Measurements from ENCODE around the gene CD248.
"Not testable (repeated sequence)": the region's sequence is repeated elsewhere in the genome, so short reads cannot be mapped to it uniquely, and the experiment has no call there.

The CD248 gene

DNA sequence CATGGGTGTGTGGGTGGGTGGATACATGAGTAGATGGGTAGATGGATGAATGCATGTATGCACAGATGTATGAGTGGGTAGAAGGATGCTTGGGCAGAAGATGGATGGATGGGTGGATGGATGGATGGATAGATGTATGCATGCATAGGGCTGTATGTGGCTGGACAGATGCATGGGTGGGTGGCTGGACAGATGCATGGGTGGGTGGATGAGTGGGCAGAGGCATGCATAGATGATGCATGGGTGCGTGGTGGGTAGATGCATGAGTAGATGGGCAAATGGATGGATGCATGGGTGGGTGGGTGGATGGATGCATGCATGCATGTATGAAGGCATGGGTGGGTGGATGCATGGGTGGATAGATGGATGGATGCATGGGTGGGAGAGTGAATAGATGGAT lies 6.8 kb upstream of the CD248 start:
- Histone ChIP-seq H3K4me3 (ENCODE audit: low read depth, low read length) (no peak overlapping the region), H2AFZ (no peak overlapping the region), H3K4me1 (no peaks in the 10 kb centered on the region), H3K79me2 (no peaks in the 10 kb centered on the region), H3K27me3 (ENCODE audit: control insufficient read depth, insufficient read depth, low read length) (no peaks in the 10 kb centered on the region), H3K36me3 (ENCODE audit: control insufficient read depth, insufficient read depth, low read length) (no peaks in the 10 kb centered on the region), H3K4me2 (ENCODE audit: low read length) (no peak overlapping the region), H3K27ac (no peak overlapping the region), H3K9me3 (ENCODE audit: control insufficient read depth, low read length) (no peaks in the 10 kb centered on the region), H3K9ac (no peak overlapping the region)
- TF ChIP-seq, protein P1, sequence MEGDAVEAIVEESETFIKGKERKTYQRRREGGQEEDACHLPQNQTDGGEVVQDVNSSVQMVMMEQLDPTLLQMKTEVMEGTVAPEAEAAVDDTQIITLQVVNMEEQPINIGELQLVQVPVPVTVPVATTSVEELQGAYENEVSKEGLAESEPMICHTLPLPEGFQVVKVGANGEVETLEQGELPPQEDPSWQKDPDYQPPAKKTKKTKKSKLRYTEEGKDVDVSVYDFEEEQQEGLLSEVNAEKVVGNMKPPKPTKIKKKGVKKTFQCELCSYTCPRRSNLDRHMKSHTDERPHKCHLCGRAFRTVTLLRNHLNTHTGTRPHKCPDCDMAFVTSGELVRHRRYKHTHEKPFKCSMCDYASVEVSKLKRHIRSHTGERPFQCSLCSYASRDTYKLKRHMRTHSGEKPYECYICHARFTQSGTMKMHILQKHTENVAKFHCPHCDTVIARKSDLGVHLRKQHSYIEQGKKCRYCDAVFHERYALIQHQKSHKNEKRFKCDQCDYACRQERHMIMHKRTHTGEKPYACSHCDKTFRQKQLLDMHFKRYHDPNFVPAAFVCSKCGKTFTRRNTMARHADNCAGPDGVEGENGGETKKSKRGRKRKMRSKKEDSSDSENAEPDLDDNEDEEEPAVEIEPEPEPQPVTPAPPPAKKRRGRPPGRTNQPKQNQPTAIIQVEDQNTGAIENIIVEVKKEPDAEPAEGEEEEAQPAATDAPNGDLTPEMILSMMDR (IDR thresholded peaks at IDR 0.05): no peak

GRCh38 chr11:66322732-66323427 lies 6.0 kb upstream of the CD248 start:
- TF ChIP-seq, protein P1 (IDR thresholded peaks at IDR 0.05): no peak
- Histone ChIP-seq H3K27me3 (ENCODE audit: control insufficient read depth, insufficient read depth, low read length) (no peaks in the 10 kb centered on the region), H3K4me3 (ENCODE audit: low read depth, low read length) (no peak overlapping the region), H3K79me2 (no peaks in the 10 kb centered on the region), H3K4me1 (peaks cover 2% of the 10 kb centered on the region), H3K9ac (no peak overlapping the region), H2AFZ (no peak overlapping the region), H3K36me3 (ENCODE audit: control insufficient read depth, insufficient read depth, low read length) (no peaks in the 10 kb centered on the region), H3K9me3 (ENCODE audit: control insufficient read depth, low read length) (no peaks in the 10 kb centered on the region), H3K4me2 (ENCODE audit: low read length) (no peak overlapping the region), H3K27ac (no peak overlapping the region)

DNA sequence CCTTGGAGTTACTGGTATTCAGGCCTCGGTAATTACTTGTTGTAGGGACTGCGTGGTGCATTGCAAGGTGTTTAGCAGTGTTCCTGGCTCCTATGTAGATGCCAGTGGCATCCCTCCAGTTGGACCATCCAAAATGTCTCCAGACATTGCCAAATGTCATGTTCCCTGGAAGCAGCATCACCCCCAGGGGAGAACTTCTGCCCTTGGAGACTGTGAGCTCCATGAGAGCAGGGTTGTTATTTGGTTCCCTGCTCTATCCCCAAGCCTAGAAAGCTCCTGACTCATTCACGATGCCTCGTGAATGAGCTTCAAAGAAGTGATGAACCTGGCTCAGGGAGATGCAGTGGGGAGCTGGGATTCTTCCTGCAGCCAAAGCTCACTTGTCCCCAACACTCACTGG lies 4.8 kb upstream of the CD248 start:
- TF ChIP-seq, protein P1 (IDR thresholded peaks at IDR 0.05): no peak
- H3K4me3 ChIP-seq (ENCODE audit: low read depth, low read length): no peak overlapping the region
- H3K4me2 ChIP-seq (ENCODE audit: low read length): no peak overlapping the region
- H2AFZ ChIP-seq: no peak overlapping the region
- no peaks in the 10 kb centered on the region for H3K9me3 ChIP-seq (ENCODE audit: control insufficient read depth, low read length)
- H3K27me3 ChIP-seq (ENCODE audit: control insufficient read depth, insufficient read depth, low read length): no peaks in the 10 kb centered on the region
- H3K27ac ChIP-seq: no peak overlapping the region
- no peak overlapping the region for H3K9ac ChIP-seq
- no peaks in the 10 kb centered on the region for H3K36me3 ChIP-seq (ENCODE audit: control insufficient read depth, insufficient read depth, low read length)
- H3K79me2 ChIP-seq: no peaks in the 10 kb centered on the region
- peaks cover 2% of the 10 kb centered on the region for H3K4me1 ChIP-seq

DNA sequence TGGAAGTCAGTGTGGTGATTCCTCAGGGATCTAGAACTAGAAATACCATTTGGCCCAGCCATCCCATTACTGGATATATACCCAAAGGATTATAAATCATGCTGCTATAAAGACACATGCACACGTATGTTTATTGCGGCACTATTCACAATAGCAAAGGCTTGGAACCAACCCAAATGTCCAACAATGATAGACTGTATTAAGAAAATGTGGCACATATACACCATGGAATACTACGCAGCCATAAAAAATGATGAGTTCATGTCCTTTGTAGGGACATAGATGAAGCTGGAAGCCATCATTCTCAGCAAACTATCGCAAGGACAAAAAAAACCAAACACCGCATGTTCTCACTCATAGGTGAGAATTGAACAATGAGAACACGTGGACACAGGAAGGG lies 3.9 kb upstream of the CD248 start:
- not testable (repeated sequence) for H3K27me3 ChIP-seq (ENCODE audit: control insufficient read depth, insufficient read depth, low read length); H2AFZ ChIP-seq; H3K9me3 ChIP-seq (ENCODE audit: control insufficient read depth, low read length); H3K27ac ChIP-seq; H3K9ac ChIP-seq; H3K4me2 ChIP-seq (ENCODE audit: low read length); H3K79me2 ChIP-seq; H3K4me1 ChIP-seq; H3K4me3 ChIP-seq (ENCODE audit: low read depth, low read length); H3K36me3 ChIP-seq (ENCODE audit: control insufficient read depth, insufficient read depth, low read length)

DNA sequence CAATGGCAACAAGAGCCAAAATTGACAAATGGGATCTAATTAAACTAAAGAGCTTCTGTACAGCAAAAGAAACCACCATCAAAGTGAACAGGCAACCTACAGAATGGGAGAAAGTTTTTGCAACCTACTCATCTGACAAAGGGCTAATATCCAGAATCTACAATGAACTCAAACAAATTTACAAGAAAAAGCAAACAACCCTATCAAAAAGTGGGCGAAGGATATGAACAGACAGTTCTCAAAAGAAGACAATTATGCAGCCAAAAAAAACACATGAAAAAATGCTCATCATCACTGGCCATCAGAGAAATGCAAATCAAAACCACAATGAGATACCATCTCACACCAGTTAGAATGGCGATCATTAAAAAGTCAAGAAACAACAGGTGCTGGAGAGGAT lies 3.4 kb upstream of the CD248 start:
- H3K4me3 ChIP-seq (ENCODE audit: low read depth, low read length); H3K27ac ChIP-seq; H3K79me2 ChIP-seq; H3K4me2 ChIP-seq (ENCODE audit: low read length); H3K4me1 ChIP-seq; H2AFZ ChIP-seq; H3K9ac ChIP-seq; H3K27me3 ChIP-seq (ENCODE audit: control insufficient read depth, insufficient read depth, low read length); H3K36me3 ChIP-seq (ENCODE audit: control insufficient read depth, insufficient read depth, low read length); H3K9me3 ChIP-seq (ENCODE audit: control insufficient read depth, low read length): not testable (repeated sequence)

GRCh38 chr11:66318600-66318970 lies 1.7 kb upstream of the CD248 start:
- Histone ChIP-seq H3K4me3 (ENCODE audit: low read depth, low read length) (no peak overlapping the region), H2AFZ (no peak overlapping the region), H3K9me3 (ENCODE audit: control insufficient read depth, low read length) (no peaks in the 10 kb centered on the region), H3K27ac (no peak overlapping the region), H3K9ac (no peak overlapping the region), H3K4me1 (peaks cover 2% of the 10 kb centered on the region), H3K4me2 (ENCODE audit: low read length) (no peak overlapping the region), H3K36me3 (ENCODE audit: control insufficient read depth, insufficient read depth, low read length) (no peaks in the 10 kb centered on the region), H3K27me3 (ENCODE audit: control insufficient read depth, insufficient read depth, low read length) (no peaks in the 10 kb centered on the region), H3K79me2 (no peaks in the 10 kb centered on the region)
- TF ChIP-seq, protein P1 (IDR thresholded peaks at IDR 0.05): no peak
